K562 (cell line): Measurements from ENCODE around the gene HRAS. TPM values are rescaled to one million over a fixed set of nuclear protein-coding genes. Genes with fewer than 3 reads are reported as not detected.

Experiments
- ASH1L ChIP-seq: fragments of 450-650 bp; IDR thresholded peaks from 2 replicates; pipeline ENCODE4 v1.6.1; 2018; ENCODE audit warnings: borderline replicate concordance, mild to moderate bottlenecking, low read depth; ENCODE audit not compliant: partially characterized antibody
- EWSR1 ChIP-seq: fragments of 450-650 bp; IDR thresholded peaks from 2 replicates; pipeline ENCODE4 v1.6.1; 2018; ENCODE audit warnings: borderline replicate concordance, mild to moderate bottlenecking, low read depth, moderate library complexity; ENCODE audit not compliant: partially characterized antibody
- GATAD2A ChIP-seq: fragments of 450-650 bp; IDR thresholded peaks from 2 replicates; pipeline ENCODE4 v1.6.1; 2017
- HEY1 ChIP-seq: fragments of 250-450 bp; sonication (Bioruptor Pico); IDR thresholded peaks from 2 replicates; pipeline ENCODE4 v1.5.0; 2020; ENCODE audit warnings: mild to moderate bottlenecking, moderate library complexity, borderline replicate concordance
- HNRNPLL ChIP-seq: fragments of 200-400 bp; formaldehyde crosslinking; IDR thresholded peaks from 2 replicates; pipeline ENCODE4 v1.6.1; 2017; ENCODE audit warnings: low read length, low read depth, mild to moderate bottlenecking; ENCODE audit not compliant: poor library complexity, severe bottlenecking
- HNRNPUL1 ChIP-seq: fragments of 200-400 bp; formaldehyde crosslinking; IDR thresholded peaks from 2 replicates; pipeline ENCODE4 v1.6.1; 2017; ENCODE audit warnings: low read length
- IFI16 ChIP-seq: fragments of 250-450 bp; sonication (Bioruptor Pico); IDR thresholded peaks from 2 replicates; pipeline ENCODE4 v2.1.2; 2022; ENCODE audit warnings: mild to moderate bottlenecking, inconsistent platforms
- MTA2 ChIP-seq: fragments of 450-650 bp; IDR thresholded peaks from 2 replicates; pipeline ENCODE4 v1.6.1; 2016; ENCODE audit warnings: low read depth
- MTA3 ChIP-seq: fragments of 450-650 bp; formaldehyde crosslinking; IDR thresholded peaks from 2 replicates; pipeline ENCODE4 v1.6.1; 2017; ENCODE audit warnings: mild to moderate bottlenecking, borderline replicate concordance
- NBN ChIP-seq: fragments of 450-650 bp; IDR thresholded peaks from 2 replicates; pipeline ENCODE4 v1.6.1; 2016; ENCODE audit warnings: low read depth, mild to moderate bottlenecking
- NFYB ChIP-seq: IDR thresholded peaks from 2 replicates; pipeline ENCODE4 v1.6.1; 2011; ENCODE audit warnings: mild to moderate bottlenecking, moderate library complexity; ENCODE audit not compliant: insufficient read length; ENCODE audit errors: extremely low read depth
- SRSF1 ChIP-seq: fragments of 200-400 bp; formaldehyde crosslinking; IDR thresholded peaks from 2 replicates; pipeline ENCODE4 v1.6.1; 2017; ENCODE audit warnings: mild to moderate bottlenecking, low read depth, low read length, moderate library complexity
- STAG1 ChIP-seq: sonication (generic); formaldehyde crosslinking; IDR thresholded peaks from 2 replicates; pipeline ENCODE4 v1.5.0; 2020; ENCODE audit warnings: missing genetic modification reagents, borderline replicate concordance
- ZNF436 ChIP-seq: fragments of 250-450, 450-650 bp; sonication (Bioruptor Pico); formaldehyde crosslinking; IDR thresholded peaks from 2 replicates; pipeline ENCODE4 v1.7.0; 2020; ENCODE audit warnings: mild to moderate bottlenecking
- polyA plus RNA-seq, 8 experiments: library from polyadenylated mRNA; depleted of rRNA in 4 of 8; stranded (reverse) in 5 of 8; unstranded in 3 of 8; fragments of >200 nt; fragmentation: Nextera tagmentation in 2 of 8; fragmentation: Illumina TruSeq in 1 of 8; extraction: Ambion mirVana in 2 of 8; extraction: Trizol in 1 of 8; gene quantifications; 2 replicates each; pipeline versions ENCODE4 v1.2.1 to v1.2.3, GENCODE V29; 2011 to 2014; ENCODE audit warnings: inconsistent platforms in 1 of 8, missing spikeins in 1 of 8
- total RNA-seq, 7 experiments: library from RNA; depleted of rRNA in 6 of 7; stranded (reverse); fragments of >200 nt in 6 of 7; fragmentation: Illumina TruSeq in 2 of 7; extraction: Trizol in 2 of 7; gene quantifications; 2 replicates each; pipeline versions ENCODE4 v1.2.1 to v1.2.3, GENCODE V29; 2011 to 2021; ENCODE audit warnings: low replicate concordance in 1 of 7
- TF ChIP-seq, protein P1 (sequence below): conservative IDR thresholded peaks from 2 replicates; pipeline ENCODE4 v1.6.1; 2011; ENCODE audit warnings: low read depth, mild to moderate bottlenecking, low read length; ENCODE audit not compliant: control insufficient read depth
- TF ChIP-seq, protein P2 (sequence below), 3 experiments: fragments of 200-800 bp in 1 of 3; sonication (Bioruptor generic) in 1 of 3; sonication (generic) in 1 of 3; formaldehyde crosslinking in 1 of 3; IDR thresholded peaks; 2 replicates each; pipeline versions ENCODE4 v1.6.1 to v1.8.0; 2016 to 2022; ENCODE audit warnings: mild to moderate bottlenecking in 2 of 3, missing compliant biosample characterization in 2 of 3, missing genetic modification characterization in 2 of 3, missing genetic modification reagents in 1 of 3
- TF ChIP-seq, protein P3 (sequence below): fragments of 250-450 bp; sonication (Bioruptor Pico); IDR thresholded peaks from 2 replicates; pipeline ENCODE4 v1.8.0; 2022; ENCODE audit warnings: inconsistent platforms
- TF ChIP-seq, protein P4 (sequence below): IDR thresholded peaks from 2 replicates; pipeline ENCODE4 v1.6.1; 2011; ENCODE audit warnings: borderline replicate concordance, low read depth, mild to moderate bottlenecking, moderate library complexity, low read length; ENCODE audit not compliant: insufficient read depth, poor library complexity, severe bottlenecking
- TF ChIP-seq, protein P5 (sequence below): fragments of 450-650 bp; IDR thresholded peaks from 2 replicates; pipeline ENCODE4 v1.6.1; 2016

HRAS gene
- total and polyA plus RNA-seq, 9 of the 15 experiments (the other 6 are each of a cell fraction or from before 2014, with no cell fraction given) = 2.8 to 73.5 (median 29.6) TPM

DNA sequence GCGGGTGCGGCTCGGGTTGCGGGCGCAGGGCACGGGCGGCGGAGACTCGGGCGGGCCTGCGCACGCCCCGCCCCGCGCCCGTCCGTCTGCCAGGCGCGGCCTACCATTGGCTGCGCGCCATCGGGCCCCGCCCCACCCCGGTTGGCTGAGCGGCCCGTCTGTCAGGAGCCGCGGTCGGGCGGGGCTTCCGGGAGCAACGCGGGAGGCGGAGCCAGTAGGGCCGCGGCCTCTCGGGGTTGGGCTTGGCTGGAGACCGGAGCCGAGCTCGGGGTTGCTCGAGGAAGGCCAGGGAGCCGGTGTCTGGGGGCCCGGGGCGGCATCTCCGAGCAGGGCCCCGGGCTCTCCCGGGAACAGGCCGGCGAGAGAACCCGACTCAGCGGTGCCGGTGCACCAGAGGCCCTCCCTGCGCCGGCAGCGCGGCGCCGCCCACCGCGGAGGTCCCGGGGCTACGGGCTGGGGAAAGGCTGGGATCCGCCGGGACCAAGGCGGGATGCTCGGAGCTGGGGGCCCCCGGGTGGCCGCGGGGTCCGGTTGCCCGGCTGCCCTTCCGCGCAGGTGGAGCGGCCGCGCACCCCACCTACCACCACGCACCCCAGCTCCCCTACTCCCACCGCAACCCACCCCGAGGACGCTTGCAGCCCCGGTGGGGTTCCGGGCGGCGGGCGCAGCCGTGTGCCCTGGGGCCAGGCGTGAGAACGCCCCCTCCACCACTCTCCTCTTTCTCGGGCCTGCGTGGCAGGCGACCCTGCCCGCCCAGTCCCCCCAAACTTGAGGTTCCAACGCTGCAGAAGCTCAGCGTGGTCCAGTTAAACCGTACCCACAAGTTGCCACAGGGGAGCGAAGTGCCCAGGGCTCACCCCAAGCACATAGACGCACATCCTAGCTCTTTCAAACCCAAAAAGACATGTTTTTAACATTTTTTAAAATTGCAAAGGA lies at the start of gene HRAS (continued):
- peak; percentile 66 for TF ChIP-seq HNRNPLL
- no peak for TF ChIP-seq HNRNPUL1
- TF ChIP-seq, protein P1, sequence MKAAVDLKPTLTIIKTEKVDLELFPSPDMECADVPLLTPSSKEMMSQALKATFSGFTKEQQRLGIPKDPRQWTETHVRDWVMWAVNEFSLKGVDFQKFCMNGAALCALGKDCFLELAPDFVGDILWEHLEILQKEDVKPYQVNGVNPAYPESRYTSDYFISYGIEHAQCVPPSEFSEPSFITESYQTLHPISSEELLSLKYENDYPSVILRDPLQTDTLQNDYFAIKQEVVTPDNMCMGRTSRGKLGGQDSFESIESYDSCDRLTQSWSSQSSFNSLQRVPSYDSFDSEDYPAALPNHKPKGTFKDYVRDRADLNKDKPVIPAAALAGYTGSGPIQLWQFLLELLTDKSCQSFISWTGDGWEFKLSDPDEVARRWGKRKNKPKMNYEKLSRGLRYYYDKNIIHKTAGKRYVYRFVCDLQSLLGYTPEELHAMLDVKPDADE = peak; percentile 58
- no peak for TF ChIP-seq ZNF436
- TF ChIP-seq SRSF1 = no peak
- TF ChIP-seq NFYB = peak; percentile 88
- TF ChIP-seq, protein P2, sequence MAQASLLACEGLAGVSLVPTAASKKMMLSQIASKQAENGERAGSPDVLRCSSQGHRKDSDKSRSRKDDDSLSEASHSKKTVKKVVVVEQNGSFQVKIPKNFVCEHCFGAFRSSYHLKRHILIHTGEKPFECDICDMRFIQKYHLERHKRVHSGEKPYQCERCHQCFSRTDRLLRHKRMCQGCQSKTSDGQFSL (CRISPR knock-in tag; IDR thresholded peaks at IDR 0.05) = no peak
- TF ChIP-seq, protein P2 (tag; IDR thresholded peaks at IDR 0.05) = no peak
- TF ChIP-seq STAG1 (CRISPR knock-in tag) = no peak
- no peak for TF ChIP-seq HEY1 (CRISPR knock-in tag)
- TF ChIP-seq, protein P3, sequence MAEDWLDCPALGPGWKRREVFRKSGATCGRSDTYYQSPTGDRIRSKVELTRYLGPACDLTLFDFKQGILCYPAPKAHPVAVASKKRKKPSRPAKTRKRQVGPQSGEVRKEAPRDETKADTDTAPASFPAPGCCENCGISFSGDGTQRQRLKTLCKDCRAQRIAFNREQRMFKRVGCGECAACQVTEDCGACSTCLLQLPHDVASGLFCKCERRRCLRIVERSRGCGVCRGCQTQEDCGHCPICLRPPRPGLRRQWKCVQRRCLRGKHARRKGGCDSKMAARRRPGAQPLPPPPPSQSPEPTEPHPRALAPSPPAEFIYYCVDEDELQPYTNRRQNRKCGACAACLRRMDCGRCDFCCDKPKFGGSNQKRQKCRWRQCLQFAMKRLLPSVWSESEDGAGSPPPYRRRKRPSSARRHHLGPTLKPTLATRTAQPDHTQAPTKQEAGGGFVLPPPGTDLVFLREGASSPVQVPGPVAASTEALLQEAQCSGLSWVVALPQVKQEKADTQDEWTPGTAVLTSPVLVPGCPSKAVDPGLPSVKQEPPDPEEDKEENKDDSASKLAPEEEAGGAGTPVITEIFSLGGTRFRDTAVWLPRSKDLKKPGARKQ = no peak
- TF ChIP-seq MTA3 = peak; percentile 53; the same call in 1 of the 2 replicates
- TF ChIP-seq, protein P4, sequence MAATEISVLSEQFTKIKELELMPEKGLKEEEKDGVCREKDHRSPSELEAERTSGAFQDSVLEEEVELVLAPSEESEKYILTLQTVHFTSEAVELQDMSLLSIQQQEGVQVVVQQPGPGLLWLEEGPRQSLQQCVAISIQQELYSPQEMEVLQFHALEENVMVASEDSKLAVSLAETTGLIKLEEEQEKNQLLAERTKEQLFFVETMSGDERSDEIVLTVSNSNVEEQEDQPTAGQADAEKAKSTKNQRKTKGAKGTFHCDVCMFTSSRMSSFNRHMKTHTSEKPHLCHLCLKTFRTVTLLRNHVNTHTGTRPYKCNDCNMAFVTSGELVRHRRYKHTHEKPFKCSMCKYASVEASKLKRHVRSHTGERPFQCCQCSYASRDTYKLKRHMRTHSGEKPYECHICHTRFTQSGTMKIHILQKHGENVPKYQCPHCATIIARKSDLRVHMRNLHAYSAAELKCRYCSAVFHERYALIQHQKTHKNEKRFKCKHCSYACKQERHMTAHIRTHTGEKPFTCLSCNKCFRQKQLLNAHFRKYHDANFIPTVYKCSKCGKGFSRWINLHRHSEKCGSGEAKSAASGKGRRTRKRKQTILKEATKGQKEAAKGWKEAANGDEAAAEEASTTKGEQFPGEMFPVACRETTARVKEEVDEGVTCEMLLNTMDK = no peak
- peak; percentile 47; the same call in 1 of the 2 replicates for TF ChIP-seq GATAD2A
- TF ChIP-seq, protein P5, sequence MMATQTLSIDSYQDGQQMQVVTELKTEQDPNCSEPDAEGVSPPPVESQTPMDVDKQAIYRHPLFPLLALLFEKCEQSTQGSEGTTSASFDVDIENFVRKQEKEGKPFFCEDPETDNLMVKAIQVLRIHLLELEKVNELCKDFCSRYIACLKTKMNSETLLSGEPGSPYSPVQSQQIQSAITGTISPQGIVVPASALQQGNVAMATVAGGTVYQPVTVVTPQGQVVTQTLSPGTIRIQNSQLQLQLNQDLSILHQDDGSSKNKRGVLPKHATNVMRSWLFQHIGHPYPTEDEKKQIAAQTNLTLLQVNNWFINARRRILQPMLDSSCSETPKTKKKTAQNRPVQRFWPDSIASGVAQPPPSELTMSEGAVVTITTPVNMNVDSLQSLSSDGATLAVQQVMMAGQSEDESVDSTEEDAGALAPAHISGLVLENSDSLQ = peak; percentile 99
- TF ChIP-seq NBN = no peak
- peak; percentile 71 for TF ChIP-seq ASH1L
- TF ChIP-seq MTA2 = no peak
- TF ChIP-seq EWSR1 = no peak
- no peak for TF ChIP-seq IFI16 (CRISPR knock-in tag)
